ENCODE data around the gene PREX1.

The PREX1 gene

DNA sequence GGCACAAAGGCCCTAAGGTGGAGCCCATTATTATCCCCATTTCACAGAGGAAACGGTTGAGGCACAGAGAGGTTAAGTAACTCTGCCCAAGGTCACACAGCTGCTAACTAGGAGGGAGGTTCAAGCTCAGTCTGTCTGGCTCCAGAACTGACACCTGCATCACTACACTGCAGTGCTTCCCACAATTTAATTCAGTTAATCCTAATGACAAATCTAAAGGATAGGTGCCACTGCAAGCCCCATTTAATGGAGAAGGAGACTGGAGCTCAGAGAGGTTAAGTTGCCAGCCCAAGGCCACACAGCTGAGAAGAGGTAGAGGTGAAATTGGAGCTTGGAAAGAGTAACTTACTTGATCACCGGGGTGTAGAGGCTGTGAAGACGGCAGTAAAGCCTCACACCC is 148.8 kb downstream of the PREX1 start:
- no peak for DNase-seq (ENCODE audit: low spot score)

- no peak for DNase-seq (ENCODE audit: low spot score)
These were observed 149.4 kb downstream of the PREX1 start for GRCh38 chr20:48678421-48678820.

GRCh38 chr20:48676795-48677460 is 150.9 kb downstream of the PREX1 start:
- DNase-seq (ENCODE audit: low spot score), result no peak

- DNase-seq (ENCODE audit: low spot score), result no peak
These were observed 151.7 kb downstream of the PREX1 start for GRCh38 chr20:48676125-48676524.

GRCh38 chr20:48674461-48674860 is 153.3 kb downstream of the PREX1 start:
- no peak for DNase-seq (ENCODE audit: low spot score)

DNA sequence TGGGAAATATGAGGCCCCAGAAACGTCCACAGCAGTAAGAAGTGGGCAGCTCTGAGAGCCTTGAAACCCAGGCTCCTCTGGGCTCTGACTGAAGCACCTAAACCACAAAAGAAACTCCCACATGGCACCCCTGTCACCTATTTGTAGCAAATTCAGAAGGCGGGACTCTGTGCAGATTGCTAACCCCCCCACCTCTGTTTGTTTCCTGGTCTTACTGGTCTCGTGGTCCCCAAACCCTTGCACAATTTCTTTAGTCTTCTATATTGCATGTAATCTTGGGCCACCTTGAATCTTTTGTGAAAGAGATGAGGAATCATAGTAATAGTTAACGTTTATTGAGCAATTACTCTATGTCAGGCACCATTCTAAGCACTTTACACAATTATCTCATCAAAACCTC is 154.3 kb downstream of the PREX1 start:
- no peak for DNase-seq (ENCODE audit: low spot score)

GRCh38 chr20:48672324-48672723 is 155.5 kb downstream of the PREX1 start:
- no peak for DNase-seq (ENCODE audit: low spot score)

GRCh38 chr20:48671141-48671540 is 156.7 kb downstream of the PREX1 start:
- DNase-seq (ENCODE audit: low spot score), result no peak

GRCh38 chr20:48669946-48670605 is 157.7 kb downstream of the PREX1 start:
- DNase-seq (ENCODE audit: low spot score), result no peak

GRCh38 chr20:48668451-48668946 is 159.3 kb downstream of the PREX1 start:
- no peak for DNase-seq (ENCODE audit: low spot score)

DNA sequence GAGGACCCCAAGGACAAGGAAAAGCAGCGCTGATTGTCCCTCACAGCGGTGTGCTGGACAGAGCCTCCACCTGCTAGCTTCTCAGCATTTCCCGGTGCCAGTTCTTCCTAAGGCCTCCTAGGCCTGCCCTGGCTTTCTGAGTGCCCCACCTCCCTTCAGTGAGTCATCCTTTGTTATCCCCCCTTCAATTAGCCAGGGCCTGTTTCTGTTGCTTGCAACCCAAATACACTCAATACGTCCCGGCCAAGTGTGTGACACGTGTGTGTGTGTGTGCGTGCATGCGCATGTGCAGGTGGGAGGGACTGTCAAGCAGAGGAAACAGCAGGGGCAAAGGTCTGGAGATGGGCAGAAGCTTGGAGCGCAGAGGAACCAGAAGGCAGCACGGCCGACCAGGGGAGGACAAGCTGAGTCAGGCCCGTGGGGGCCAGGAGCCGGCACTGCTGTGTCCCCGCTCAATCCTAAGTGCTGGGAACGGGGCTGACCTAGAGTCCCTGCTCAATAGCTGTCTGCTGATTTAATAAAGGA is 159.8 kb downstream of the PREX1 start:
- no peak for DNase-seq (ENCODE audit: low spot score)

DNA sequence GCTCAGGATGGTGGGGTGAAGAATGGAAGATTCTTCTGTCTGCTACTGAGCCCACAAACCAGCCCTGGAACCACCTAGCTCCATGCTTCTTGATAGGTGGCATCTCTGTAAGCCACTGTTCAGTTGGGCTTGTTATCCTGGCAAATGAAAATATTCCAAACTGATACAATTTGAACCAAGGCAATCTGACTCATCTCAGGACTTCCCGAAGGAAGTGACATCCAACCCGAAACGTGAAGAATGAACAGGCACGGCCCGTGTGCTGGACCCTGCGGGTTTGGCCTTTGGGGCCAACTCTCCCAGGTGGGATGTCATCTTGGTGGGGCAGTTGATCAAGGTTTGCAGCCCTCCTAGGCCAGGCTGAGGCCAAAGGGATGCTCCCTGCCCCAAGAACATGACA is 160.3 kb downstream of the PREX1 start:
- DNase-seq (ENCODE audit: low spot score), result no peak

DNA sequence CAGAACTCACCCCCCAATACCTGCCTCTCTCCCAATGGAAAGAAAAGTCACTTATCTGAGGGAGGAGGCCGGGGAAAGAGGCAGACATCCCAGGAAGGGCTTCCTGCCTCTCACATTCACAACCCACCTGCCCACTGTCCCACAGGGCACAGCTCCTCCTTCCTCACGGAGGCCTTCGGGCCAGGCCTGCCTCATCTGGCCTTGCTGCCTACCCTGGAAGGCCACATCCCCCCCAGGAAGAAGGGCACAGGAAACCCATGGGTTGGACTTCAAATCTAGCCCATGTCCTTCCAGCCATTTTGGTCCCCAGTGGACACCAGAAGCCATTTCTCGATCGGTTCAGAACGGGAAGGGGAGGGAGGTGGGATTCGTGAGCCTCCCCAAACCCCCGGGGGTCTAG is 162.0 kb downstream of the PREX1 start:
- DNase-seq (ENCODE audit: low spot score), result no peak

- DNase-seq (ENCODE audit: low spot score), result no peak
These were observed 165.1 kb downstream of the PREX1 start for GRCh38 chr20:48662711-48663110.

- DNase-seq (ENCODE audit: low spot score), result no peak
These were observed 166.0 kb downstream of the PREX1 start for GRCh38 chr20:48661575-48662455.

- no peak for DNase-seq (ENCODE audit: low spot score)
These were observed 167.0 kb downstream of the PREX1 start for GRCh38 chr20:48660788-48661187.

- DNase-seq (ENCODE audit: low spot score), result no peak
These were observed 167.9 kb downstream of the PREX1 start for GRCh38 chr20:48659858-48660257.

- no peak for DNase-seq (ENCODE audit: low spot score)
These were observed 169.3 kb downstream of the PREX1 start for GRCh38 chr20:48658505-48658904.

GRCh38 chr20:48658198-48658476 is 169.7 kb downstream of the PREX1 start:
- no peak for DNase-seq (ENCODE audit: low spot score)

DNA sequence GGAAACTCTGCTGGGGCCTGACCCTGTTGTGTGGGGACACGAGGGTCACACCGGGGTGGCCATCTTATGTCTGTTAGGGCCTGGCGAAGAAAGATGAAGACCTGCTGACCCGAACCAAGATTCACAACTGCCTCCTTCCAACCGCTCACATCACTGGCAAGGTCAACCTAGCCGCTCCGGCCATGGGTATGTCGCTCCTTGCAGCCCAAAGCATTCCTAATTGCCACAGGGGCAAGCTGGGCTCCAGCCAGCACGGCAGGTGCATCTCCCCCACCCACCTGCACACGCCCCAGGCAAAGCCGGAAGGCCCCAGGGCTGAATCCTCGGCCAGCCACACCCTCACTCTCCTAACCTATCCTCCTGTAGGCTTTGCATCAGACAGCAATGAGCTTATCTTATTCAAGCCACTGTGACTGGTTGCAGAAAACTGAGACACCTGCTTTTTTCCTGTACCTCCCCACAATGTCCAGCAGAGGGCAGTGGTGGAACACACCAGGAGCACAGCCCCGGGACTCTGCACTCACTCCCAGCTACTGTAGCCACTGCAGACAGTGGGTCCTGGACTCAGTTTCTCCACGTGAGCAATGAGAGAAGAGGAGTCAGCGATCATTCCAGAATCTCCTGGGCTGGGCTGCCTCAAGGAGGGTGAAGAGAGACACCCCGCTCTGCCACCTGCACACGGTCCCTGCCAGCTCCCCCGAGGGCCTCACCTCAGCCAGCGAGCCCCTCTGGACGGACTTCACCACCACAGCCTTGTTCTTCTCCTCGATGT is 170.2 kb downstream of the PREX1 start:
- peak; percentile 79 for DNase-seq (ENCODE audit: low spot score)

- DNase-seq (ENCODE audit: low spot score), result peak; percentile 56
These were observed 171.1 kb downstream of the PREX1 start for GRCh38 chr20:48656661-48657211.

DNA sequence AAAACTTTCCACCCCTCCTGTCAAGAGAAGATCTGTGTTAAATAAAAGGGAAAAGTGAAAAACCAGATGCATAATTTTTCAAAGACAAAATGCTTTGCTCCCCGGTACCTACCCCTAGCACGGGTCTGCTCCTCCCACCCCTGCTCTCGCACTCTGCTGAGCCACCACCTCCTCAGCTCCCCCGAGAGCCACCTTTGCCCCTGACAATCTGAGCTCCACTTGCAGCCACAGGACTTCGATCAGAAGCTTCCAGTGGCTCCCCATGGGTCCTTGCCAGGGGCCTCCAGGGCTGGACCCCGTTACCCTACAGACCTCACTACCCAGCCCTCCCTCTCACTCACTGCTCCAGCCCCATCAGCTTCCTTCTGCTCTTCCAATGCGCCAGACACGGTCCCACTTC is 171.7 kb downstream of the PREX1 start:
- no peak for DNase-seq (ENCODE audit: low spot score)
